Panc1 (cell line): ENCODE data around the gene GRIK3. TPM values are rescaled to one million over a fixed set of nuclear protein-coding genes. Genes with fewer than 3 reads are reported as not detected.

Source experiments
- ATAC-seq: fragments of 200-7000 bp; cut with Tn5 transposase; 2 replicates; pipeline ENCODE4 v1.9.1; 2020; ENCODE audit warnings: mild to moderate bottlenecking, moderate library complexity
- BruUV-seq: library from RNA; stranded (reverse); fragments of 400-500 nt; replicated peaks from 2 replicates; lab custom pipeline; 2021; lab: Mats Ljungman, UMichigan
- CTCF ChIA-PET: fragments of 300-600 bp; sonication (Branson Sonifier 250); formaldehyde crosslinking; loops from one replicate; lab custom pipeline; 2022; ENCODE audit warnings: antibody characterized with exemption; lab: Charles Lee
- POLR2A ChIA-PET: fragments of 300-600 bp; sonication (Branson Sonifier 250); formaldehyde crosslinking; loops from one replicate; lab custom pipeline; 2022; ENCODE audit warnings: antibody characterized with exemption; lab: Charles Lee
- DNase-seq: peaks from one replicate; pipeline ENCODE4 v3.0.0-alpha.2; 2010; ENCODE audit warnings: low read depth, low spot score
- H3K27ac ChIP-seq: 2 replicates; pipeline ENCODE4 v1.5.1; 2011; ENCODE audit warnings: mild to moderate bottlenecking, low read length, inconsistent platforms
- H3K27me3 ChIP-seq: fragments of 200-500 bp; sonication (Bioruptor generic); 2 replicates; pipeline ENCODE4 v1.6.0; 2014; ENCODE audit warnings: low read length, inconsistent platforms; ENCODE audit not compliant: control insufficient read depth, insufficient read depth
- H3K36me3 ChIP-seq: fragments of 200-500 bp; sonication (Bioruptor generic); 2 replicates; pipeline ENCODE4 v1.5.1; 2014; ENCODE audit warnings: inconsistent platforms, mild to moderate bottlenecking, low read length, moderate library complexity; ENCODE audit not compliant: control insufficient read depth, insufficient read depth
- H3K4me1 ChIP-seq: 2 replicates; pipeline ENCODE4 v1.5.1; 2011; ENCODE audit warnings: inconsistent platforms, mild to moderate bottlenecking, low read length, moderate library complexity; ENCODE audit not compliant: control insufficient read depth, insufficient read depth
- H3K4me3 ChIP-seq, 2 experiments: 2 replicates each; pipeline ENCODE4 v1.5.1; 2011 to 2012; ENCODE audit warnings: low read depth in 2 of 2, low read length in 2 of 2, mild to moderate bottlenecking in 2 of 2, inconsistent platforms in 1 of 2, moderate library complexity in 1 of 2
- H3K9me3 ChIP-seq: fragments of 200-500 bp; sonication (Bioruptor generic); 2 replicates; pipeline ENCODE4 v1.5.1; 2014; ENCODE audit warnings: low read depth, mild to moderate bottlenecking, inconsistent platforms, low read length, moderate library complexity; ENCODE audit not compliant: control insufficient read depth, insufficient read depth
- POLR2AphosphoS5 ChIP-seq: IDR thresholded peaks from 2 replicates; pipeline ENCODE4 v1.6.1; 2012; ENCODE audit warnings: mild to moderate bottlenecking, low read depth, low read length, moderate library complexity
- SIN3A ChIP-seq: IDR thresholded peaks from 2 replicates; pipeline ENCODE4 v1.6.1; 2012; ENCODE audit warnings: low read depth, mild to moderate bottlenecking, low read length, moderate library complexity, borderline replicate concordance; ENCODE audit not compliant: insufficient read depth
- TCF7L2 ChIP-seq: IDR thresholded peaks from 2 replicates; pipeline ENCODE4 v1.6.1; 2011; ENCODE audit warnings: mild to moderate bottlenecking, low read depth, low read length, inconsistent platforms
- in situ Hi-C: cut with HindIII; loops from 2 replicates; pipeline ENCODE4 v1.10.0; 2016; ENCODE audit warnings: low sequenced_read_pairs, low pct_unique_long_range_greater_than_20kb
- intact Hi-C: fragments of 100-400 bp; cut with micrococcal nuclease; formaldehyde crosslinking; loops from one replicate; pipeline ENCODE4 v1.10.0; 2022; ENCODE audit not compliant: unreplicated experiment
- total RNA-seq: library from RNA; stranded (reverse); gene quantifications from one replicate; pipeline ENCODE4 v1.2.1, GENCODE V29; 2021; ENCODE audit not compliant: unreplicated experiment
- TF ChIP-seq, protein P1 (sequence below), 2 experiments: IDR thresholded peaks; 2 replicates each; pipeline ENCODE4 v1.6.1; 2011 to 2012; ENCODE audit warnings: low read depth in 2 of 2, control low read depth in 1 of 2, low read length in 1 of 2, mild to moderate bottlenecking in 1 of 2, moderate library complexity in 1 of 2; ENCODE audit not compliant: insufficient read depth in 1 of 2
- TF ChIP-seq, protein P2 (sequence below): fragments of 450-650 bp; IDR thresholded peaks from 2 replicates; pipeline ENCODE4 v1.5.1; 2017; ENCODE audit warnings: mild to moderate bottlenecking

Gene GRIK3
- total RNA-seq, 1 experiment from 2014 or later: not detected

DNA sequence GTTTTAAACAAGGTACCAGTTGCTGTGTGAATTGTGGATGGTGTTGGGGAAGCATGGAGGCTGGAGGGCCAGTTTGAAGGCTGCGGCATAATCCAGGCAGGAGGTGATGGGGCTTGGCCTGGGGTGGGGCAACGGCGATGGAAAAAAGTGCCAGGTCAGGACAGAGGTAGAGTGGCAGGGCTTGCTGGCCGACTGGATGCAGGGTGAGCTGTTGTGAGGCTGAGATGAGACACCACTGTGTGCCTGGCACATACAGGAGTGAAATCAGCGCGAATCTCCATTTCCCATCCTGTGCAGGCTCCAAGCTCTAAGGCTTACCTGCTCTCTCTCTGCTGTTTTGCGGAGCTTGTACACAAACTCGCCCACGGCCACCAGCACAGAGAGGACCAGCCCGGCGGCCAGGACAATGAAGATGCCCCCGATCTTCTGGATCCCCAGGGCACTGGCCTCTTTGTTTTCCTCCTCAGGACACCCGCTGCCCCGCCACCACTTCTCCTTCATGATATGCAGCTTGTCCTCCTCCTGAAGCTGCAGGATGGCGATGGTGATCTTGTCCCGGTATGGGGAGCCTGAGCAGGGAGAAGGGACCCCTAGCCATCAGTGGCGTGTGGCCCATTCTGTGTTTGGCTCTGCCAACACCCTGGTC is 229.5 kb downstream of the GRIK3 start:
- in situ Hi-C loops (no loop called here), intact Hi-C loops (no loop called here)
- H3K9me3 ChIP-seq: no peaks in the 10 kb centered on the region
- ATAC-seq: no peak
- no peak for DNase-seq
- H3K4me3 ChIP-seq: no peak overlapping the region
- no TSS peak for BruUV-seq
- ChIA-PET CTCF (interaction anchor here (0.6 kb wide), 1 partner anchor 641 kb away, joined by 4 read pairs; no protein-coding TSS in a partner anchor), POLR2A (no interaction called here)
- H3K36me3 ChIP-seq: no peaks in the 10 kb centered on the region
- H3K4me1 ChIP-seq: no peaks in the 10 kb centered on the region
- no peak overlapping the region for H3K27ac ChIP-seq
- peaks cover 13% of the 10 kb centered on the region; the same call in 1 of the 2 replicates for H3K27me3 ChIP-seq
- TF ChIP-seq, protein P1, sequence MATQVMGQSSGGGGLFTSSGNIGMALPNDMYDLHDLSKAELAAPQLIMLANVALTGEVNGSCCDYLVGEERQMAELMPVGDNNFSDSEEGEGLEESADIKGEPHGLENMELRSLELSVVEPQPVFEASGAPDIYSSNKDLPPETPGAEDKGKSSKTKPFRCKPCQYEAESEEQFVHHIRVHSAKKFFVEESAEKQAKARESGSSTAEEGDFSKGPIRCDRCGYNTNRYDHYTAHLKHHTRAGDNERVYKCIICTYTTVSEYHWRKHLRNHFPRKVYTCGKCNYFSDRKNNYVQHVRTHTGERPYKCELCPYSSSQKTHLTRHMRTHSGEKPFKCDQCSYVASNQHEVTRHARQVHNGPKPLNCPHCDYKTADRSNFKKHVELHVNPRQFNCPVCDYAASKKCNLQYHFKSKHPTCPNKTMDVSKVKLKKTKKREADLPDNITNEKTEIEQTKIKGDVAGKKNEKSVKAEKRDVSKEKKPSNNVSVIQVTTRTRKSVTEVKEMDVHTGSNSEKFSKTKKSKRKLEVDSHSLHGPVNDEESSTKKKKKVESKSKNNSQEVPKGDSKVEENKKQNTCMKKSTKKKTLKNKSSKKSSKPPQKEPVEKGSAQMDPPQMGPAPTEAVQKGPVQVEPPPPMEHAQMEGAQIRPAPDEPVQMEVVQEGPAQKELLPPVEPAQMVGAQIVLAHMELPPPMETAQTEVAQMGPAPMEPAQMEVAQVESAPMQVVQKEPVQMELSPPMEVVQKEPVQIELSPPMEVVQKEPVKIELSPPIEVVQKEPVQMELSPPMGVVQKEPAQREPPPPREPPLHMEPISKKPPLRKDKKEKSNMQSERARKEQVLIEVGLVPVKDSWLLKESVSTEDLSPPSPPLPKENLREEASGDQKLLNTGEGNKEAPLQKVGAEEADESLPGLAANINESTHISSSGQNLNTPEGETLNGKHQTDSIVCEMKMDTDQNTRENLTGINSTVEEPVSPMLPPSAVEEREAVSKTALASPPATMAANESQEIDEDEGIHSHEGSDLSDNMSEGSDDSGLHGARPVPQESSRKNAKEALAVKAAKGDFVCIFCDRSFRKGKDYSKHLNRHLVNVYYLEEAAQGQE (IDR thresholded peaks at IDR 0.05; ENCODE audit: insufficient read depth in 1 of 2, low read depth in 2 of 2, low read length in 1 of 2): no peak
- TF ChIP-seq POLR2AphosphoS5: no peak
- TF ChIP-seq TCF7L2: no peak
- no peak for TF ChIP-seq SIN3A
- TF ChIP-seq, protein P2, sequence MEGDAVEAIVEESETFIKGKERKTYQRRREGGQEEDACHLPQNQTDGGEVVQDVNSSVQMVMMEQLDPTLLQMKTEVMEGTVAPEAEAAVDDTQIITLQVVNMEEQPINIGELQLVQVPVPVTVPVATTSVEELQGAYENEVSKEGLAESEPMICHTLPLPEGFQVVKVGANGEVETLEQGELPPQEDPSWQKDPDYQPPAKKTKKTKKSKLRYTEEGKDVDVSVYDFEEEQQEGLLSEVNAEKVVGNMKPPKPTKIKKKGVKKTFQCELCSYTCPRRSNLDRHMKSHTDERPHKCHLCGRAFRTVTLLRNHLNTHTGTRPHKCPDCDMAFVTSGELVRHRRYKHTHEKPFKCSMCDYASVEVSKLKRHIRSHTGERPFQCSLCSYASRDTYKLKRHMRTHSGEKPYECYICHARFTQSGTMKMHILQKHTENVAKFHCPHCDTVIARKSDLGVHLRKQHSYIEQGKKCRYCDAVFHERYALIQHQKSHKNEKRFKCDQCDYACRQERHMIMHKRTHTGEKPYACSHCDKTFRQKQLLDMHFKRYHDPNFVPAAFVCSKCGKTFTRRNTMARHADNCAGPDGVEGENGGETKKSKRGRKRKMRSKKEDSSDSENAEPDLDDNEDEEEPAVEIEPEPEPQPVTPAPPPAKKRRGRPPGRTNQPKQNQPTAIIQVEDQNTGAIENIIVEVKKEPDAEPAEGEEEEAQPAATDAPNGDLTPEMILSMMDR: no peak

DNA sequence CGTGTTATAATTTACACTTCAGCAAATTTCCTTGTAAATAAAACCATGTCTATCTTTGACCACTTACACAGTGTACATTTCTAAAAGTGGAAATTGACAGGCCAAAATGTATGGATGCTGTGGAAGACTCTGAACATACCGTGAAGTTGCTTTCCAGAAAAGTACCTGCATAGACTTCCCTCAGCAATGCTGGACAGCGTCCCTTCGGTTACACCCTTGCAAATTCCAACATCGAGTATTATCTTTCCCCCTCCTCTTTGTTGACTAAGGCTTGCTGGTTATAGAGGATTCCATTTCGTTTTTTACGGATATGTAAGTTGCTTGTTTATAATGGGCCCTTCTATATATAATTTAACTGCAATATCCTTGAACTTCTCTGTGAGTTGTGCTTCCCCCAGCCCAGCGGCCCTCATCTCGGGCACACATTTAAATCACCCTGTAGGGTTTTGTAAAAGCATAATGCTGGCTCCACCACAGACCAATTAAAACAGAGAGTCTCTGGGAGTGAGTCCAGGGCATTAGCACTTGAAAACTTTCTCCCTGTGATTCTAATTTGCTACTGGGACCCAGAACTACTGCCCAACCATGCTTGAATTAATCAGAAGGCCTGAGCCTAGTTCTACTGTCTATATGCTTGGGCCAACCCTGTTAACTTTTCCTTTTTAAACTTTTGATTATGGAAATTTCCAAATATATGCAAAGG is 230.3 kb downstream of the GRIK3 start:
- TF ChIP-seq, protein P1 (IDR thresholded peaks at IDR 0.05; ENCODE audit: insufficient read depth in 1 of 2, low read depth in 2 of 2, low read length in 1 of 2): peak in 1 of 2 experiments; percentile 54; a peak in 2 of 4 replicates
- TF ChIP-seq SIN3A (no peak), POLR2AphosphoS5 (no peak)
- Histone ChIP-seq H3K9me3 (no peaks in the 10 kb centered on the region), H3K36me3 (no peaks in the 10 kb centered on the region), H3K27me3 (peaks cover 14% of the 10 kb centered on the region; the same call in 1 of the 2 replicates), H3K4me1 (no peaks in the 10 kb centered on the region), H3K4me3 (no peak overlapping the region), H3K27ac (no peak overlapping the region)
- POLR2A ChIA-PET: no interaction called here
- no TSS peak for BruUV-seq
- DNase-seq (no peak), ATAC-seq (no peak)
- intact Hi-C loops (no loop called here), in situ Hi-C loops (no loop called here)
- CTCF ChIA-PET: no interaction called here
